Activated CD4-positive, alpha-beta T cell treated with anti-CD3 and anti-CD28 coated beads, Interleukin-2, Interleukin-4, amounts not matched to agents 100 ng/mL and 50 ng/mL, durations not matched to agents 16 hours and 8 hours (primary cell): Measurements from ENCODE around the gene TRPC6.
"Not testable (repeated sequence)": the region's sequence is repeated elsewhere in the genome, so short reads cannot be mapped to it uniquely, and the experiment has no call there.

Experiments used
- DNase-seq: peaks from one replicate; pipeline ENCODE4 v3.0.0-alpha.2; 2020; ENCODE audit warnings: low spot score

TRPC6 gene

GRCh38 chr11:101448881-101449442 is 134.8 kb downstream of the TRPC6 start:
- DNase-seq, result no peak

GRCh38 chr11:101446726-101447125 is 137.1 kb downstream of the TRPC6 start:
- no peak for DNase-seq

GRCh38 chr11:101446238-101446637 is 137.6 kb downstream of the TRPC6 start:
- DNase-seq, result no peak

DNA sequence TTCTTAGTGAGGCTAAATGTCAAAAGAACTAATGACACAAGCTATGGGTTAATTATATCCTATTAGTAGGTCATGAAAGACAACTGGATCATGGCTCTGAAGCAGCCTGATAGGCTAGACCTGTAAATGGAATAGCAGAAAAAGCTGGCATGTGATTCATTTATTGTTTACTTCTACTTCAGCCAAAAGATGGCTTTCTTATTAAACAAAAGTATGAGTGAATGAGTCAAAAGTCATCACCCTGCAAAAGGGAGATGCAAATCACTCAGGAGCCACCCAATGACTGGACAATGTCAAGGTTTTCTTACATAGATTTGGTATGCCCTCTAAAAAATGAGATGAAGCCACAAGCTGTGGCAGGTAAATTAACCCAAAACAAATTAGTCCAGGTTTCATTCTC is 138.0 kb downstream of the TRPC6 start:
- no peak for DNase-seq

DNA sequence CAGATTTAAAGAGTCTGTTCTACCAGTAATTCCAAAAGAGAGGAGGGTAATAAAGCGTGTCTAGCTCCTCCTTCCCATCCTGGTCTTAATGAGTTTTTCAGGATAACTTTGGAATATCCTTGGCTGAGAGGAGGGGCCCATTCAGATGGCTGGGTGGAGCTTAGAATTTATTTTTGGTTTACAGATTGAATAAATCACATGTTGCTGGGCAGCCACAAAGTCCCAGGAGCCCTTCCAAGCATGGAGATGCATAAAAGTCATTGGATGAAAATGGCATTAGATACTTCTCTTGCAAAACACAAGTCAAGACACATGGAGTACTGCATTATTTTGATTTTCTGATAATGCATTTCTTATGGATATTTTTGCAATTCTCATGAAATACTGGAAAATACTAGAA is 139.0 kb downstream of the TRPC6 start:
- DNase-seq, result no peak

DNA sequence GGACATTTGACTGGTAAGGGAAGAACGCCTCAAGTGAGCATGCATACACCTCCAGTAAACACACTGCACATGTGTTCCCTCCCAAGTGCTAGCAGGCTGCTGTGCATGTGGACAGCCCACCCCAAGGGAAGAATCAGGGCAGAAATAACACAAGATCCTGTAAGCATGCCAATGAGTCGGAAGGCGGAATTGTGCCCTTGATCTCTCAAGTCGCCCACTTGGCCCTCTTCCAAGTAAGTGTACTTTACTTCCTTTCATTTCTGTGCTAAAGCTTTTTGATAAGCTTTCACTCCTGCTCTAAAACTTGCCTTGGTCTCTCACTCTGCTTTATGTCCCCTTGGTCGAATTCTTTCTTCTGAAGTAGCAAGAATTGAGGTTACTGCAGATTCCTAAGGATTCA is 139.6 kb downstream of the TRPC6 start:
- no peak for DNase-seq

DNA sequence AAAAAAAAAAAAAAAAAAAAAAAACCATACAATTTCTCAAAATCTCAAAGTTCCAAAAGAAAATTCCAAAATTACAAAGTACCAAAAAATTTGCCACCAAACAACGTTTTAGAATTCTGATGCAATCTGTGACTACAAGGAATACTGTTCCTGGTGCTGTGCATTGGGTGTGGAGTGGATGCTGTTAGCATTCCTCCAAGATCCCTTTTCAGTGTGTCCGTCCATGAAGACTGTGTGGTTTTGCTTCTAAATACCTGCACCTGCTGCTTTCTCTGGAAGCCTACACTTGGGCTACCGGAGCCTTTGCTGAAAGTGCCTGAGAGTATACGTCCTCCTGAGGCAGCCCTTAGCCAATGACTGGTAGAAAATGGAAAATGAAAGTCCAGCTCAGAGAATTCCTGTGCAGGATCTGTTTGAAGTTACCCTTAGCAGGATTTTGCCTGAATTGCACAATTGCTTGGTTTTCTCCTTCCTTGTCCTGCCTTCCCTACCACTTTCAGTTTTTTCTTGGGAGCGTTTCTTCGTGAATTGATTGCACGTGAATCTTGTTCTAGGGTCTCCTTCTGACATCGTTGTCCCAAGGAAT is 140.8 kb downstream of the TRPC6 start:
- DNase-seq, result no peak

DNA sequence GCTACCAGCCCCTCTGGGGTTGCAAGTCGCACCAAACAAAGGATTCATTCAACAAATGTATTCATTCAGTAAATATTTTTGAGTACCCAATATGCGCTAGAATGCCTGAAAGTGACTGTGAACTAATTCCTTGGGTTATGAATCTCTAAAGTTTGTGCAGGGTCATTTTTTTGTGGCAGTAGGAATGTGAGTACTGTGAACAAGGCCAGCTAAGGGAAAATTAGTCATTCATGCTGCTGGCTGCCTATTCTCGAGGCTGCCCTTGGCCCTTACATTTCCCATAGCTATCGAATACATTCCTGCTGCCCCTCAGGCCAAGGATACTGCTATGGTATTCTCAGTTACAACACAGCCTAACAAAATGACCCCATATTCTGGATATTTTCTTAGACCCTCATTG is 141.6 kb downstream of the TRPC6 start:
- DNase-seq, result no peak

GRCh38 chr11:101441747-101442146 is 142.1 kb downstream of the TRPC6 start:
- DNase-seq, result no peak

GRCh38 chr11:101439488-101439887 is 144.3 kb downstream of the TRPC6 start:
- no peak for DNase-seq

DNA sequence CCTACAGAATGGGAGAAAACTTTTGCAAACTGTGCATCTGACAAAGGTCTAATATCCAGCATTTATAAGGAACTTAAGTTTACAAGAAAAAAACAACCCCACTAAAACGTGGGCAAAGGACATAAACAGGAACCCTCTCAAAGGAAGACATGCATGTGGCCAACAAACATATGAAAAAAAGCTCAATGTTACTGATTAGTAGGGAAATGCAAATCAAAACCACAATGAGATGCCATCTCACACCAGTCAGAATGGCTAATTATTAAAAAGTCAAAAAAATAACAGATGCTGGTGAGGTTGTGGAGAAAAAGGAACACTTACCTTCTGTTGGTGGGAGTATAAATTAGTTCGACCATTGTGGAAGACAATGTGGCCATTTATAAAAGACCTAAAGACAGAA is 145.1 kb downstream of the TRPC6 start:
- not testable (repeated sequence) for DNase-seq

DNA sequence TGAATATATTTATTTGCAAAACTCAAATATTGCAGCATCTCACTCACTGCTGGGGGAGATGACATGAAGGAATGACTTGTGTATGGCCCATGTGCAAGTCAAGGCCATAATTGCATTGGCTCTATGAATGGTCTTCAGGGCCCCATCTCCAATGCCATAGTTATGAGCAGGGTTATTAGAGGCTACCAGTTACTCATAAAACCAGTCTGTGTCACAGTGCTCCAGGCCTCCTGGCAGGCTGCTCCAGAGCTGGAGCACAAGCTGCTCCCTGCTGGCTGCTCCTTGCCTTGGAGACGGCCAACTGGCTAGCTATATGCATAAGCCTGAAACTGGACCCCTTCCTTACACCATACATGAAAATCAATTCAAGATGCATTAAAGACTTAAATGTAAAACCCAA is 145.7 kb downstream of the TRPC6 start:
- no peak for DNase-seq

DNA sequence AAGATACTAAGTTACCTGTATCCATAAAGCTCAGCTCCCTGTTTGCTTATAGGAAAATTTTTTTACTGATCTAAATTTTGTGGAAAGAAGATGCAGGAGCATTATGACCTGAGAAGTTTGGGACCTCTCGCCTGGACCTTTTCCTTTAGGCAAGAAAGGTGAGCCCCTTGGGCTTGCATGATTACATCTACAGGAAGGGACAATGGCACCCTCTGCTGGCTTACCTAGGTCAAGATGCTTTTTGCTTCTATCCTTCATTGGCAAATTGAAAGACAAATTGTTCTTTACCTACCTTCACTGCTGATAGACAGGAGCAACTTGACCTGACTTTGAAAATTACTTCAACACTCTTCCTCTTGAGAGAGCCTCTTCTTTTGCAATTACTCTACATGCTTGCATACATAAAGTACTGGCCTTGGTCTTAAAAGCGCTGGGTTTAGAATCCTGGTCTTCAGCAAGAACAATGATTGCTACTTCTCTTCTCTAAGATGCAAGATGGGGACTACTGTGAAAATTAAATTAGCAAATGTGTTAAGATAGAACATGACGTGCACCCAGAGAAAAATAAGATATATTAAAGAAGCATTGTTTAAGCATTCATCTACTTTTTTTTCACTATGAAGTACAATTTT is 147.2 kb downstream of the TRPC6 start:
- peak; percentile 5 for DNase-seq

DNA sequence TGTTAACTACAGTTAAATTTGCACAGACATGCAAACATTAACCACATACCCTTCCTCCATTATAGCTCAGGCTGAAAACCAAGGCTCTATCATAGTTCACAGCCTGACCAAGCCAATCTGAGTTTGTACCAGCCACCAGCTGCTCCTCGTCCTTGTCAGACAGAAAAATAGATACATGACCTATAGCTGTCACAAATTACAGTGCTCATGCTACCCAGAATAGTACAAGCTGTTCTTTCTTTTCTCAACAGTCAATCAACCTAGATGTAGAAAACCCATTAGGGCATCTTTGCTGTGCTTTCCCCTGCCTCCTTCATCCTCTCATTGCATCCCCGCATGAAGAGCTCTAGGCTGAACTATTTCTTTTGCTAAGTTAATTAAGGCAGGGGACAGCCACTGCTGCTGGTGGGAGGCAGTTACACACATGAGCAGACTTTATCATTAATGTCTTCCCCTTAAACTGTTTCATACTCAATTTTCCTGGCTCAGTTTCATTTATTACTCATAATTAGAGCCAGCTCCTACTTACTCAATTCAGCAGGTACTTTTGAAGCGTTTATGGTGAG is 148.3 kb downstream of the TRPC6 start:
- no peak for DNase-seq

- no peak for DNase-seq
Measured at GRCh38 chr11:101434026-101434643, 149.7 kb downstream of the TRPC6 start.

DNA sequence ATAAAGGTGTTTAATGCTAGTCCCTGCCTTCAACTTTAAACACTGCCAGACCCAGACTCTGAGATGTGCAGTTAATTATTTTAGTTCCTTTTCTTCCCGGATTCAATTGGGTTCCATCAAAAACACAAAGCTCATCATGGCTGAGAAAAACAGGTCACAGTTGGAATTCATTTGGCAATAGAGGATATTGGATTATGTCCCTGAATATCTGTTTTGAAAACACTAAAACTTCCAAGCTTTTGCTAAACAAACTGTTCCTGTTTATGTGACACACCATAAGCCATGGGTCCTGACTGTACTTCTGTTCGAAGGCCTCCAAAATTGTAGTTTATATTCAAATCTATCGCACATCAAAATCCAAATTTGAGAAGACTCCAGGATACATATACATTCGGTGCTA is 150.7 kb downstream of the TRPC6 start:
- no peak for DNase-seq

DNA sequence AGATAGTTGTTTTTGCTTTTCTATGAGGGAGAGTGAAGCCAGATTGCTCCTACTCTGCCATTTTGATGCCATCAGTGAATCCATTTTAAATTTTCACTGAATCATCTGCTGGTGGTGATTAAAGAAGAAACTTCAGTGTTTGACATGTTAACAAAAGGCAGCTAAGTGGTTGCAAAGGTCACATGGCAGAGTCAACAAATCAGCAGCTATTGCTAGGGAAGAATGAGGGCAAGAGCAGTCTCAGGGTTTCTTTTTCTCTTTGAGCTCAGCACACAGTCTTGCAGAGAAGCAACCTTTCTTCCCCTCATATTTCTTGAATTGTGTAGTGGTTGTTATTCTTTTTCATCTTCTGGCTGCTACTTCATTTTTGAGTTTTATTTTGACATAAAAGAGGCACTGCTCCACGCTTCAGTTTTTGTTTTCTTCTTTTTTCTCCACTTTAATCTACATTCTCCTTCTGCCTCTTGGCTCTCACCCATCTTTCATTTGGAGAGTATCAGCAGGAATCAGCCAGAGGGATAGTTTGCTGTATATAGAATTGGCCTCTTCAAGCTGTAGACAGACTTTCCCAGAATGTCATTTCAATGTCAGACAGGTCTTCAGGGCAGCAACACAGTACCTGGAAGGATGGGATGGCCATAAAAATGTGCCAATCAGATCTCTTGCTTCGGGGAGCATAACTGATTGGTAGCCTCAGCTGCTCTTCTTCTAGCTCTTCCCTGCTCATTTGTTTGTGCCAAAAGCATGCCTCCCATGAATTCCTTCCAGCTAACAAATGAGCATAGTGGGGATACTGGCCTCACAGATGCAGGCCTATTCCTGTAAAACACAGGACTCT is 153.9 kb downstream of the TRPC6 start:
- no peak for DNase-seq

- DNase-seq, result no peak
Measured at GRCh38 chr11:101428918-101429317, 154.9 kb downstream of the TRPC6 start.

- no peak for DNase-seq
Measured at GRCh38 chr11:101407324-101407723, 176.5 kb downstream of the TRPC6 start.
